Liver (tissue), 9 donors: ENCODE data around the gene PAX4. TPM values are rescaled to one million over a fixed set of nuclear protein-coding genes. Genes with fewer than 3 reads are reported as not detected.

Experiments
- DNase-seq: peaks from one replicate; pipeline ENCODE4 v3.0.0-alpha.2; 2017; ENCODE audit warnings: low spot score
- H3K27ac ChIP-seq, 2 donors: one replicate each; pipeline ENCODE4 v1.7.0; 2013; ENCODE audit warnings: inconsistent platforms in 2 of 2, low read length in 2 of 2, control low read depth in 1 of 2, low read depth in 1 of 2, mild to moderate bottlenecking in 1 of 2
- H3K27me3 ChIP-seq, 4 donors: one replicate each; pipeline versions ENCODE4 v1.6.1 to v1.7.0; 2013; ENCODE audit warnings: low read length in 3 of 4, inconsistent platforms in 1 of 4, mild to moderate bottlenecking in 1 of 4, moderate library complexity in 1 of 4; ENCODE audit not compliant: control insufficient read depth in 4 of 4, insufficient read depth in 4 of 4
- H3K36me3 ChIP-seq, 4 donors: one replicate each; pipeline versions ENCODE4 v1.6.1 to v1.7.0; 2013; ENCODE audit warnings: low read length in 3 of 4, mild to moderate bottlenecking in 3 of 4, low read depth in 1 of 4, moderate library complexity in 1 of 4; ENCODE audit not compliant: control insufficient read depth in 4 of 4, insufficient read depth in 3 of 4
- H3K4me1 ChIP-seq, 4 donors: one replicate each; pipeline versions ENCODE4 v1.6.1 to v1.7.0; 2013; ENCODE audit warnings: low read length in 3 of 4, mild to moderate bottlenecking in 3 of 4, moderate library complexity in 1 of 4; ENCODE audit not compliant: control insufficient read depth in 4 of 4, insufficient read depth in 4 of 4
- H3K4me3 ChIP-seq, 3 donors: one replicate each; pipeline versions ENCODE4 v1.6.1 to v1.7.0; 2013; ENCODE audit warnings: low read length in 3 of 3, control low read depth in 1 of 3, low read depth in 1 of 3, mild to moderate bottlenecking in 1 of 3
- H3K9ac ChIP-seq, 2 donors: one replicate each; pipeline ENCODE4 v1.7.0; 2013; ENCODE audit warnings: low read length in 2 of 2, mild to moderate bottlenecking in 2 of 2, moderate library complexity in 2 of 2, control low read depth in 1 of 2, low read depth in 1 of 2
- H3K9me3 ChIP-seq, 4 donors: one replicate each; pipeline versions ENCODE4 v1.6.1 to v1.7.0; 2013; ENCODE audit warnings: low read length in 3 of 4; ENCODE audit not compliant: control insufficient read depth in 4 of 4
- CTCF ChIP-seq: fragments of 150-350 bp; IDR thresholded peaks from 2 replicates; pipeline ENCODE4 v1.5.1; 2017; ENCODE audit warnings: improper control_type of control experiment, low read depth, low read length; ENCODE audit not compliant: missing input control
- EGR1 ChIP-seq, 2 donors: IDR thresholded peaks; 2 replicates each; pipeline ENCODE4 v1.6.1; 2016 to 2018; ENCODE audit warnings: antibody characterized with exemption in 2 of 2, low read depth in 2 of 2
- FOXA1 ChIP-seq: IDR thresholded peaks from 2 replicates; pipeline ENCODE4 v1.6.1; 2016; ENCODE audit warnings: antibody characterized with exemption
- FOXA2 ChIP-seq: IDR thresholded peaks from 2 replicates; pipeline ENCODE4 v1.6.1; 2016; ENCODE audit warnings: antibody characterized with exemption
- GABPA ChIP-seq, 2 donors: IDR thresholded peaks in 1 of 2; conservative IDR thresholded peaks in 1 of 2; 2 replicates each; pipeline ENCODE4 v1.6.1; 2016; ENCODE audit warnings: antibody characterized with exemption in 2 of 2, mild to moderate bottlenecking in 1 of 2, moderate library complexity in 1 of 2
- HNF4A ChIP-seq, 2 donors: conservative IDR thresholded peaks; 2 replicates each; pipeline ENCODE4 v1.6.1; 2016; ENCODE audit warnings: antibody characterized with exemption in 2 of 2, mild to moderate bottlenecking in 2 of 2
- HNF4G ChIP-seq: IDR thresholded peaks from 2 replicates; pipeline ENCODE4 v1.6.1; 2016; ENCODE audit warnings: antibody characterized with exemption
- JUND ChIP-seq, 2 donors: IDR thresholded peaks; 2 replicates each; pipeline ENCODE4 v1.6.1; 2016; ENCODE audit warnings: antibody characterized with exemption in 2 of 2
- NR2F2 ChIP-seq: IDR thresholded peaks from 2 replicates; pipeline ENCODE4 v1.6.1; 2016; ENCODE audit warnings: antibody characterized with exemption
- RAD21 ChIP-seq, 2 donors: IDR thresholded peaks; 2 replicates each; pipeline ENCODE4 v1.6.1; 2016; ENCODE audit warnings: antibody characterized with exemption in 2 of 2, mild to moderate bottlenecking in 2 of 2
- REST ChIP-seq: IDR thresholded peaks from 2 replicates; pipeline ENCODE4 v1.6.1; 2016; ENCODE audit warnings: antibody characterized with exemption, mild to moderate bottlenecking
- RXRA ChIP-seq, 2 donors: IDR thresholded peaks; 2 replicates each; pipeline ENCODE4 v1.6.1; 2017 to 2018; ENCODE audit warnings: antibody characterized with exemption in 2 of 2, mild to moderate bottlenecking in 1 of 2
- SP1 ChIP-seq: IDR thresholded peaks from 2 replicates; pipeline ENCODE4 v1.6.1; 2018; ENCODE audit warnings: antibody characterized with exemption, mild to moderate bottlenecking
- TAF1 ChIP-seq: conservative IDR thresholded peaks from 2 replicates; pipeline ENCODE4 v1.6.1; 2016; ENCODE audit warnings: antibody characterized with exemption, mild to moderate bottlenecking
- YY1 ChIP-seq: IDR thresholded peaks from 2 replicates; pipeline ENCODE4 v1.6.1; 2016; ENCODE audit warnings: antibody characterized with exemption, mild to moderate bottlenecking
- ZBTB33 ChIP-seq: IDR thresholded peaks from 2 replicates; pipeline ENCODE4 v1.6.1; 2016; ENCODE audit warnings: antibody characterized with exemption
- WGBS: extraction: QIAGEN DNeasy Blood & Tissue Kit; methylation state at CpG from one replicate; pipeline ENCODE4 v1.1.7; 2013; 5-methylcytosine and 5-hydroxymethylcytosine counted together
- polyA plus RNA-seq, 2 donors: library from polyadenylated mRNA; stranded (reverse) in 1 of 2; unstranded in 1 of 2; fragments of 200-250 nt in 1 of 2; fragments of >200 nt in 1 of 2; fragmentation: Nextera tagmentation in 1 of 2; extraction: Ambion mirVana in 1 of 2; gene quantifications; one replicate each; pipeline versions ENCODE4 v1.2.1 to v1.2.3, GENCODE V29; 2013 to 2015
- total RNA-seq, 2 donors: library from RNA; depleted of rRNA; stranded (reverse); fragments of >200 nt; gene quantifications; one replicate each; pipeline ENCODE4 v1.2.3, GENCODE V29; 2014
- TF ChIP-seq, protein P1 (sequence below): IDR thresholded peaks from 2 replicates; pipeline ENCODE4 v1.6.1; 2016; ENCODE audit warnings: antibody characterized with exemption
- donor health status: healthy.
- donor health status: healthy.
- donor health status: healthy.
- donor health status: healthy.
- donor health status: healthy.

PAX4 gene
- total and polyA plus RNA-seq, 4 donors, result not detected

DNA sequence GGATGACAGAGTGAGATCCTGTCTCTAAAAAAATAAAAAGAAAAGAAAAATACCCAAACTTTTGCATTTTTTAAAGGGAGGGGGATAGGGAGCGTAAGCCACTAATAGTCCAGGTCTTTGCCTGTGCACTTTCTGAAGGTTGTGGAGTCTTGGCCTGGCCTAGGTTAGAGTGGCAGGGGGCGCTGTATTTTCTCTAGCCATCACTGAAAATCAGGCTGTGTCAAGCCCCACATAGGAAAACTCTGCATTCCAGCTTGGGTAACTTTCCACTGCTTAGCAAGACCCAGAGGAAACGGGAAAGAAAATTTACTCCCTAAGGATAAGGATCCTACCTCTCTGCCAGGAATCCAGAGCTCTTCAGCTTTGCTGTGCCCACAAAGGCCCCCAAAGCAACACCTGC is 10.5 kb upstream of the PAX4 start:
- Histone ChIP-seq H3K4me1 (peaks cover 0 to 3% (median 1%) of the 10 kb centered on the region in 4 donors), H3K27me3 (no peaks in the 10 kb centered on the region), H3K9me3 (no peaks in the 10 kb centered on the region), H3K27ac (no peak overlapping the region), H3K4me3 (no peak overlapping the region), H3K36me3 (no peaks in the 10 kb centered on the region), H3K9ac (no peak overlapping the region)
- TF ChIP-seq EGR1 (IDR thresholded peaks at IDR 0.05; ENCODE audit: low read depth in 2 of 2) (no peak), YY1 (no peak), NR2F2 (no peak), ZBTB33 (no peak), RAD21 (IDR thresholded peaks at IDR 0.05) (no peak), SP1 (no peak), HNF4A (conservative IDR thresholded peaks at IDR 0.05) (no peak), REST (no peak), TAF1 (no peak), HNF4G (no peak), CTCF (no peak), FOXA1 (no peak), RXRA (IDR thresholded peaks at IDR 0.05) (no peak), JUND (IDR thresholded peaks at IDR 0.05) (no peak)
- TF ChIP-seq, protein P1, sequence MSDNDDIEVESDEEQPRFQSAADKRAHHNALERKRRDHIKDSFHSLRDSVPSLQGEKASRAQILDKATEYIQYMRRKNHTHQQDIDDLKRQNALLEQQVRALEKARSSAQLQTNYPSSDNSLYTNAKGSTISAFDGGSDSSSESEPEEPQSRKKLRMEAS, result no peak
- DNase-seq, result no peak
- 78% methylated on average over 3 of the region's 3 CpGs for WGBS

DNA sequence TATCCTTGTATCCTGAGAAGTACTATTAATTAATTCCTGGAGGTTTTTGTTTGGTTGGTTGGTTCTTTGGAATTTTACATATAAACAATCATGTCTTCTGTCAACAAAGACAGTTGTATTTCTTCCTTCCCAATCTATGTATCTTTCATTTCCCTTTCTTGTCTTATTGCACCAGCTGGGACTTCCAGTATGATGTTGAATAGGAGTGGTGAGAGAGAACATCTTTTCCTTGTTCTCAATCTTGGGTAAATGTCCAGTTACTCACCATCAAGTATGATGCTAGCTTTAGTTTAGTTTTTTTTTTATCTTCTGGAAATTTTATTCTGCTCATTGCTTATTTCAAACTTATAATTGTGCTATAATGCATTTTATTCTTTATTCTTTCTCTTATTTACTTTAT is 7.4 kb upstream of the PAX4 start:
- no peak for DNase-seq
- H3K4me3 ChIP-seq, result no peak overlapping the region
- no peaks in the 10 kb centered on the region for H3K9me3 ChIP-seq
- no peaks in the 10 kb centered on the region for H3K36me3 ChIP-seq
- H3K4me1 ChIP-seq, result peaks cover 0 to 3% (median 2%) of the 10 kb centered on the region in 4 donors
- peaks cover 0 to 7% (median 0%) of the 10 kb centered on the region in 4 donors for H3K27me3 ChIP-seq
- H3K27ac ChIP-seq, result no peak overlapping the region
- no peak overlapping the region for H3K9ac ChIP-seq
- TF ChIP-seq HNF4G (no peak), GABPA (IDR thresholded peaks at IDR 0.05 in 1 of 2, conservative IDR thresholded peaks at IDR 0.05 in 1 of 2) (no peak), TAF1 (no peak), ZBTB33 (no peak), REST (no peak), FOXA2 (no peak), YY1 (no peak), EGR1 (IDR thresholded peaks at IDR 0.05; ENCODE audit: low read depth in 2 of 2) (no peak)
